Ishikawa (cell line): Measurements from ENCODE around the gene BET1L.

Experiments used
- CEBPB ChIP-seq: IDR thresholded peaks from 2 replicates; pipeline ENCODE4 v1.6.1; 2012
- CREB1 ChIP-seq: IDR thresholded peaks from 2 replicates; pipeline ENCODE4 v1.6.1; 2012; ENCODE audit warnings: low read depth
- EGR1 ChIP-seq: IDR thresholded peaks from 2 replicates; pipeline ENCODE4 v1.6.1; 2012
- EP300 ChIP-seq: IDR thresholded peaks from 2 replicates; pipeline ENCODE4 v1.6.1; 2012; ENCODE audit warnings: borderline replicate concordance
- FOXM1 ChIP-seq: IDR thresholded peaks from 2 replicates; pipeline ENCODE4 v1.6.1; 2012; ENCODE audit warnings: low read depth, borderline replicate concordance
- MAX ChIP-seq: IDR thresholded peaks from 2 replicates; pipeline ENCODE4 v1.6.1; 2012
- NFIC ChIP-seq: IDR thresholded peaks from 2 replicates; pipeline ENCODE4 v1.6.1; 2012
- RAD21 ChIP-seq: IDR thresholded peaks from 2 replicates; pipeline ENCODE4 v1.6.1; 2012; ENCODE audit warnings: low read depth
- REST ChIP-seq: IDR thresholded peaks from 2 replicates; pipeline ENCODE4 v1.6.1; 2012; ENCODE audit warnings: low read depth, mild to moderate bottlenecking
- TAF1 ChIP-seq: IDR thresholded peaks from 2 replicates; pipeline ENCODE4 v1.6.1; 2012; ENCODE audit warnings: low read depth, mild to moderate bottlenecking
- TCF12 ChIP-seq: IDR thresholded peaks from 2 replicates; pipeline ENCODE4 v1.6.1; 2012; ENCODE audit warnings: low read depth
- TEAD4 ChIP-seq: IDR thresholded peaks from 2 replicates; pipeline ENCODE4 v1.6.1; 2012
- USF1 ChIP-seq: IDR thresholded peaks from 2 replicates; pipeline ENCODE4 v1.6.1; 2012
- YY1 ChIP-seq: IDR thresholded peaks from 2 replicates; pipeline ENCODE4 v1.6.1; 2012; ENCODE audit warnings: low read depth
- ZBTB7A ChIP-seq: IDR thresholded peaks from 2 replicates; pipeline ENCODE4 v1.6.1; 2012; ENCODE audit warnings: low read depth

Gene BET1L

GRCh38 chr11:215581-216037, 8.4 kb upstream of the BET1L start:
- no peak for TF ChIP-seq REST
- TF ChIP-seq USF1, result no peak
- TF ChIP-seq TAF1, result no peak
- no peak for TF ChIP-seq FOXM1
- TF ChIP-seq MAX, result no peak
- TF ChIP-seq EGR1, result no peak
- no peak for TF ChIP-seq ZBTB7A
- no peak for TF ChIP-seq NFIC
- TF ChIP-seq EP300, result no peak
- no peak for TF ChIP-seq CREB1
- TF ChIP-seq TCF12, result no peak
- TF ChIP-seq RAD21, result no peak
- no peak for TF ChIP-seq CEBPB
- TF ChIP-seq TEAD4, result no peak
- no peak for TF ChIP-seq YY1

GRCh38 chr11:214083-214482, 6.9 kb upstream of the BET1L start:
- no peak for TF ChIP-seq CREB1
- TF ChIP-seq TEAD4, result no peak
- TF ChIP-seq NFIC, result no peak
- no peak for TF ChIP-seq EGR1
- TF ChIP-seq TAF1, result no peak
- no peak for TF ChIP-seq REST
- no peak for TF ChIP-seq ZBTB7A

- no peak for TF ChIP-seq RAD21
- no peak for TF ChIP-seq CEBPB
- no peak for TF ChIP-seq MAX
- no peak for TF ChIP-seq ZBTB7A
- no peak for TF ChIP-seq TEAD4
- TF ChIP-seq TCF12, result no peak
- TF ChIP-seq EGR1, result no peak
- no peak for TF ChIP-seq CREB1
- no peak for TF ChIP-seq YY1
- TF ChIP-seq TAF1, result no peak
- no peak for TF ChIP-seq FOXM1
- TF ChIP-seq USF1, result no peak
- TF ChIP-seq NFIC, result no peak
These were observed 5.9 kb upstream of the BET1L start for GRCh38 chr11:213111-213510.

- no peak for TF ChIP-seq TAF1
- no peak for TF ChIP-seq EP300
- TF ChIP-seq ZBTB7A, result no peak
- no peak for TF ChIP-seq MAX
- no peak for TF ChIP-seq TEAD4
- TF ChIP-seq RAD21, result no peak
- TF ChIP-seq CEBPB, result no peak
- no peak for TF ChIP-seq FOXM1
- TF ChIP-seq CREB1, result no peak
- no peak for TF ChIP-seq NFIC
- TF ChIP-seq EGR1, result no peak
- TF ChIP-seq USF1, result no peak
- TF ChIP-seq REST, result no peak
- no peak for TF ChIP-seq TCF12
- TF ChIP-seq YY1, result no peak
These were observed 5.2 kb upstream of the BET1L start for GRCh38 chr11:212150-213100.
